ENCODE results near the gene SMTNL2.
"Not testable (repeated sequence)": the region's sequence is repeated elsewhere in the genome, so short reads cannot be mapped to it uniquely, and the experiment has no call there.

The SMTNL2 gene

GRCh38 chr17:4600563-4600962 lies 16.2 kb downstream of the SMTNL2 start:
- peak; percentile 94 for DNase-seq (ENCODE audit: low read depth, low spot score)

GRCh38 chr17:4601326-4601725 lies 17.0 kb downstream of the SMTNL2 start:
- DNase-seq (ENCODE audit: low read depth, low spot score): no peak

DNA sequence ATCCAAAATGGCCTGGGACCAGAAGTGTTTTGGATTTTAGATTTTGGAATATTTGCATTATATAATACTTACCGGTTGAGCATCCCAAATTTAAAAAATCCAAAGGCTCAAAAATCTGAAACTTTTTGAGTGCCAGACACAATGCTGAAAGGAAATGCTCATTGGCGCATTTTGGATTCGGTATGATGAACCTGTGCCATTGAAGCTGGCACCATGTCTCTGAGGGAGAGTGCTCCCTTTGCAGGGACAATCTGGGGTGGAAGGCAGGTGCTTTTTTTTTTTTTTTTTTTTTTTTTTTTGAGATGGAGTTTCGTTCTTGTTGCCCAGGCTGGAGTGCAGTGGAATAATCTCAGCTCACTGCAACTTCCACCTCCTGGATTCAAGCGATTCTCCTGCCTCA lies 17.7 kb downstream of the SMTNL2 start:
- DNase-seq (ENCODE audit: low read depth, low spot score): no peak

DNA sequence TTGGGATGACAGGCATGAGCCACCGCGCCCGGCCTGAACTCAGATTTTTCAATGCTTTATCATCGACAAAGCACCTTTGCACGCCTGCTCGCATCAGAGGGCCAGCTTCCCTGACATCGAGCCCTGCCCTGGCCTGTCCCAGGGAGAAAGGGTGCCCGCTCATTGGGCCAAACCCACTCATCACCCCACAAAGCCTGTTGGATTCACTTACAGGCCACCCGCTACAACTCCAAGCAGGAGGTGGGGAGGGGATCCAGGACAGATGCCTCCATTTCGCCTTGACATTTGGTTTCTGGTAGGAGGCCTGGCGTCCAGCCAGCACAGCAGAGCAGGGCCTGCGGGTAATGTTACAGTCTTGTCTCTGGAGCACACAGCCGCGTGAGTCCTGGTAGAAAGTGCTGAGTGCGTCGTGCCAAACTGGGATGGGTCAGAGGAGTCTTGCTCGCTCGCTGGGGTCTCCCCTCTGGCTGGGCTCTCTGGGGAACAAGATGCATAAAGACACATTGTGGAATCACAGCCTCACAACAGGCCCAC lies 19.8 kb downstream of the SMTNL2 start:
- DNase-seq (ENCODE audit: low read depth, low spot score): peak; percentile 53

- DNase-seq (ENCODE audit: low read depth, low spot score): peak; percentile 8
These were observed 20.4 kb downstream of the SMTNL2 start for GRCh38 chr17:4604736-4605135.

DNA sequence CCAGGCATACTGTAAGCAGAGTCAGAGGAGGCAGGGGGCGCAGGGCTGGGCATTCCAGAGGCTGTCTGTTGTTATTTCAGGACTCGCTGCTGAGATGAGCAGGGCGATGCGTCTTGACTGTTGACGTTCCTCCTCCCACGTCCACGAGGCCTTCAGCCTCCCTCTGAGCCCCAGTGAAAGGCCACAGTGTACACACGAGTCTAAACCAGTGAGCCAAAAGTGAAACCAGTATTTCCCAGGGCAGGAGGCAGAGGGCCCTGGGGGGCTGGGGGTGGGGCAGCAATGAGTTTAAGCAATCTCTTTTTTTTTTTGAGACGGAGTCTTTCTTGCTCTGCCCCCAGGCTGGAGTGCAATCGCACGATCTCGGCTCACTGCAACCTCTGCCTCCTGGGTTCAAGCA lies 21.5 kb downstream of the SMTNL2 start:
- peak; percentile 63 for DNase-seq (ENCODE audit: low read depth, low spot score)

GRCh38 chr17:4607261-4607741 lies 23.0 kb downstream of the SMTNL2 start:
- peak; percentile 16 for DNase-seq (ENCODE audit: low read depth, low spot score)

- DNase-seq (ENCODE audit: low read depth, low spot score): peak; percentile 28
These were observed 23.5 kb downstream of the SMTNL2 start for GRCh38 chr17:4607773-4608187.

DNA sequence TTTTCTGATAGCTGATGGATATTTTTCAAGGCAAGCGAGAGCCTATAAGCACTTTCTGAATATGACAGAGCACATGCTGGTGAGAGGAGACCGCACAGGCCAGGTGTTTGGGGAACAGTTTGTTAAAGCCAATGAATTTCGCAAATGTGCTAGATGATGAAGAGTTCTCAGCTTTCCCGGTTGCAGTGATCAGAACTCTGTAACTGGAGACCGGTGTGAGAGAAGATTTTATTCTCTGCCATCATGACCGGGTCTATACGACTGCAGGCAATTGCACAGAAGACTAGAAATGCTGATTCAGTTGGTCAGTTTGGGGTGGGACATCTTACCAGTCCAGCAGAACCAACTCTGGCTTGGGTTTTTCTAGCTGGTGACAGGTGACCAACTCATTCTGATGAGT lies 25.4 kb downstream of the SMTNL2 start:
- DNase-seq (ENCODE audit: low read depth, low spot score): no peak

GRCh38 chr17:4610162-4610561 lies 25.8 kb downstream of the SMTNL2 start:
- DNase-seq (ENCODE audit: low read depth, low spot score): peak; percentile 30

- peak; percentile 14 for DNase-seq (ENCODE audit: low read depth, low spot score)
These were observed 26.3 kb downstream of the SMTNL2 start for GRCh38 chr17:4610656-4611055.

GRCh38 chr17:4616476-4616875 lies 32.1 kb downstream of the SMTNL2 start:
- no peak for DNase-seq (ENCODE audit: low read depth, low spot score)

DNA sequence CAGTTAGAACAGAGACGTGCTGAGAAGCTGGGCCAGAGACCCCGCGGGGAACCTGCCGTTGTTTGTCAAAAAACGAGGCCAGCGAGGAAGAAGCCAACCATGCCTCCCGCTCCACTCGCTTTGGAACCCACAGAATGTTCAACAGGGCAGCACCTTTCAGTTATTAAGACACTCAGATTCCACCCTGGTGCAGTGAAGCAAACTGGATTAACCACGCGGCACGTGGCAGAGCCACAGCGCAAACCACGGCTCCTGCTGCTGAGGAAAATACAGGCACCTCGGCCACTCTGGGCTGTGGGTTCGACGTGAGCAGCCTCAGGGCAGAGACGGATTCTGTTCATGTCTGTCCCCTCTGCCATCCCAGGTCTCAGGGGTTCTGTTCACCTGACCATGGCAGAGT lies 32.8 kb downstream of the SMTNL2 start:
- DNase-seq (ENCODE audit: low read depth, low spot score): no peak

DNA sequence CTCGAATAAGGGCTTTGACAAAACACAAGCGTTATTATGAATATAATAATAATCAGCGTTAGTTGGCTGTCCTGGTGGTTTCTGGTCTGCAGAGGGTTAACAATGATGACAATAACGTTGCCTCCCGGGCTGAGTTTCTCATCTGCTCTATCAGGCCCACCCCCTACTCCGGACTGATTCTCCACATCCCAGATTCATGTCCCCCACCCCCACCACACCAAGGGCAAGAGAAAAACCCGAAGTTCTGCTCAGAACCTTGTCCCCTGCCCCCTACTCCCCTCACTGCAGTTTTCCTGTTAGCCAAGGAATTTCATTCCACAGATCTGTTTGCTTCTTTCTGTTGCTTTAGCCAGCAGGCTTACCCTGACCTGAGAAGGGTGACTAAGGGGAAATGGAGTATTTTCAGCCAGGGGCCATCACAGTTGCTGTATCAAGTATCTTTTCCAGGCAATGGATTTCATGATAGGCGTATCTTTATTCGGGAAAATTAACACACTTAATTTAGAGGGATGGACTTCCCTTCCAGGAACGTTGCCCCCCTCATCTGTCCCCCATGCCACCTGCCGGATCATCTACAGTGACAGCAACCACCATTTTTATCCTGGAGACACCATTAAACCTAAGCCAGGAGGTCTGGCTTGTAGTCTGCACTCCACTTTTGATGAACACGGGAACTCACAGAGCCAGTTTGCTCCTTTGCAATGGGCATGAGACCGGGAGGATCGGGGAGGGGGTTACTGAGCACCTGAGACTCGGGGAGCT lies 33.4 kb downstream of the SMTNL2 start:
- no peak for DNase-seq (ENCODE audit: low read depth, low spot score)

GRCh38 chr17:4620531-4621101 lies 36.3 kb downstream of the SMTNL2 start:
- DNase-seq (ENCODE audit: low read depth, low spot score): no peak

DNA sequence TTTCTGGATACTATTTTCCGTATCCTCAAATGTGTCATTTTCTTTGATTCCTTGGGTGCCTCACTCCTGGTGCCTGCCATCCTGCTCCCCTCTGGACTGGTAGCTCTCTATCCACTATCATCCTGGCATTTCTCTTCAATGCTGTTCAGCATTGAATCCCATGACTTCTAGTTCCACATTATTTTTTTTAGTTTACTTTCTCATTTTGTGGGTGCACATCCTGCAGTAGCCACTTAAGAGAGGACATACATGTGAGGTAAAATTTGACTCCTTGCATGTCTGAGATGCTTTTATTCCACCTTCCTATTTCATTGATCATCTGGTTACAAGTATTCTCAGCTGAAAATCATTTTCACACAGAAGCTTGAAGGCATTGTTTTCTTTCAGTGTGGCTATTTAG lies 38.0 kb downstream of the SMTNL2 start:
- DNase-seq (ENCODE audit: low read depth, low spot score): no peak

DNA sequence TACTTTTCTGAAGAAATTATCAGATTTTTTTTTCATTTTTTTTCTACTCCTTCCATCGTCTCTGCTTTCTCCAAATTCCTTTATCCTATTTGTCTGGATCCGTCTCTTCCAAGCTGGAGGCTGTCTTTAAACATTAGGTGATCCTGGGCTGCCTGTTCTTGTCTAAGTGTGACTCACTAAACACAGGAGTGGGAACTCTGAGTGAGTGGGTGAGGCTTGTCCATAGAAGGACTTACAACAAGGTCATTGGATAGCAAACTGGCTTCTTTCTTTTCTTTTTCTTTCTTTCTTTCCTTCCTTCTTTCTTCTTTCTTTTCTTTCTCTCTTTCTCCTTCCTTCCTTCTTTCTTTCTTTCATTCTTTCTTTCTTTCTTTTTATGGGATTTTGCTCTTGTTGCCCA lies 38.9 kb downstream of the SMTNL2 start:
- no peak for DNase-seq (ENCODE audit: low read depth, low spot score)

- DNase-seq (ENCODE audit: low read depth, low spot score): not testable (repeated sequence)
These were observed 40.2 kb downstream of the SMTNL2 start for GRCh38 chr17:4624451-4624911.

DNA sequence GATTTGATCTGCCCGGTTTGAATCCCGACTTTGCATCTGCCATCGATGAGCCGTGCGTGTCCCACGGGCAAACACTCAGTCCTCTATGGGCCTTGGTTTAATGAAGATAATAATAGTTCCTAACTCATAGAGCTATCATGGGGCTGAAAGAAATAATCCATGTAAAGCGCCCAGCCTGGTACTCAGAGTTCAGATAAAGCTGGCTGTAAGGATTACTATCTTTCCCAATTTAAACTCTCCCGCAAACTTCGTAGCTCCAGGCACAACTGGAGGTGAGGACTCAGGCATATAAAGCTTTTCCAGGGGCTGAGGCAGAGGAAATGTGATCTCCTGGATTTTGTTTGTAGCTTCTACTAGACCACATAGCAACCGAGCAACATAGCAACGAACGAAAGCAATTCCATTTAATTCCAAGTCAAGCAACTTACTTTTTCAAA lies 40.9 kb downstream of the SMTNL2 start:
- DNase-seq (ENCODE audit: low read depth, low spot score): peak; percentile 53

DNA sequence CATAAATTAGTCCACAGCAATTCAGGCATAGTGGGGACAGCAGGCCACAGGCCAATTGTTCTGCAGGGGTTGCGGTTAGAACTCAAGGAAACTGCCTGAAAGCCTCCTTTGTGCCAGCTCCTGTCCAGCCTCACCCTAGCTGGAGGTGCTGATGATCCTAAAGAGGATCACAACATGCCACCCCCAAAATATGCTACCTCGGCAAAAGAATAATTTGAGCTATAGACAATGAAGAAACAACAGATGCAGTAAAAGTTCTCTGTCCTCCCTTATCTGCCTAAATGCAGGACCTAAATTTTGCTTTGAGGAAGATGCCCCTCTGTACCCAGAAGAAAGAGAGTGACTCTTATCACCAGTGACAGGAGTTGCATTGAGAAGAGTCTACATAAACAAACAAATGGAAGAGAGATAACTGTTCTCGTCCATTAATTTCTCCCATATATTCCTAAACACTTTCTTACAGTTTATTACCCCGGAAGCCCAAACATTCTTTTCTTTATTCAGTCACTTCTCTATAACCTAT lies 42.5 kb downstream of the SMTNL2 start:
- no peak for DNase-seq (ENCODE audit: low read depth, low spot score)

DNA sequence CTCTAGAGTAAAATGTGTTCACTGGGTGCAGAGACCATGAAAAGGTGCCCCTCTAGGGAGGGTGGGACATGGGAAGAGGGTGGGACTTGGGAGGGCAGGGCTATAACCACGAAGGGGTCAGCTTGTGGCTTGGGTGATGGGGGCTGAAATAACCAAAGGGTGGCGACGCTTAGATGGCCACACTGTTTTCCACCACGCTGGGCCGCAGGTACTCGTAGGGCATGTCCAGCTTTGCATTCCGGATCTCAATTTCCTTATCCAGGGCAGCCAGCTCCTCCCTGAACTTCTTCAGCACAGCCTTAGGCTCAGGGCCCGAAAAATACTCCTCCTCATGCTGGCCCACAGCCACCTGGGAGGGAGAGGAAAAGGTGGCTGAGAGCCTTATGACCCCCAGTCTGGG lies 47.1 kb downstream of the SMTNL2 start:
- DNase-seq (ENCODE audit: low read depth, low spot score): no peak

GRCh38 chr17:4631836-4632580 lies 47.7 kb downstream of the SMTNL2 start:
- no peak for DNase-seq (ENCODE audit: low read depth, low spot score)
